Measurements from ENCODE around the gene INTS3. TPM values are rescaled to one million over a fixed set of nuclear protein-coding genes. Genes with fewer than 3 reads are reported as not detected.

The INTS3 gene
- total and polyA plus RNA-seq, 10 of the 15 experiments (the other 5 are each of a cell fraction or from before 2014, with no cell fraction given) = 12.6 to 87.4 (median 30.8) TPM

GRCh38 chr1:153763365-153764225 lies 35.7 kb downstream of the INTS3 start:
- ATAC-seq = no peak
- RAD21 ChIA-PET (ENCODE audit: unreplicated experiment) = no interaction called here
- Histone ChIP-seq H3K79me2 (ENCODE audit: control insufficient read depth, insufficient read depth, low read length) (no peaks in the 10 kb centered on the region), H3K9ac (ENCODE audit: control insufficient read depth, insufficient read depth, low read length) (no peak overlapping the region), H3K27me3 (replicated peaks in 1 of 2; ENCODE audit: control insufficient read depth in 2 of 2, insufficient read depth in 2 of 2, low read length in 1 of 2) (no peaks in the 10 kb centered on the region), H3K36me3 (ENCODE audit: control insufficient read depth in 2 of 2, insufficient read depth in 2 of 2, low read length in 1 of 2) (peaks cover 30 to 64% of the 10 kb centered on the region in 2 experiments), H3K9me3 (replicated peaks; ENCODE audit: control insufficient read depth, insufficient read depth, low read length) (no peaks in the 10 kb centered on the region), H2AFZ (ENCODE audit: control insufficient read depth, low read depth, low read length) (no peak overlapping the region), H3K4me1 (ENCODE audit: control insufficient read depth, insufficient read depth, low read length) (no peaks in the 10 kb centered on the region), H4K20me1 (ENCODE audit: control insufficient read depth, insufficient read depth) (no peaks in the 10 kb centered on the region), H3K4me2 (ENCODE audit: control insufficient read depth, insufficient read depth) (no peak overlapping the region), H3K27ac (ENCODE audit: control insufficient read depth, insufficient read depth) (no peak overlapping the region), H3K4me3 (no peak overlapping the region)
- no TSS peak for BruUV-seq (replicated peaks)
- POLR2A ChIA-PET = no interaction called here
- intact Hi-C loops (cut with micrococcal nuclease; ENCODE audit: unreplicated experiment) = no loop called here
- CTCF ChIA-PET = interaction anchor here (0.6 to 1.5 kb wide), 3 partner anchors 43 to 253 kb away, joined by 3 to 7 read pairs (median 4); no protein-coding TSS in a partner anchor
- FAIRE-seq = no peak
- WGBS (ENCODE audit: insufficient coverage, insufficient replicate concordance, low lambda C conversion rate, missing lambda C conversion rate) = 94% methylated on average over 7 of the region's 7 CpGs
- no peak for DNase-seq (ENCODE audit: low read depth, low spot score)
- SMC1A ChIA-PET (ENCODE audit: uncharacterized antibody, unreplicated experiment) = interaction anchor here (1.2 to 1.3 kb wide), 2 partner anchors 12 to 44 kb away, joined by 3 to 5 read pairs; partner anchors contain the start of gene SLC27A3
- in situ Hi-C loops (cut with MboI) = no loop called here
- TF ChIP-seq IKZF2 (IDR thresholded peaks at IDR 0.05) = no peak
- no peak for TF ChIP-seq CUX1 (IDR thresholded peaks at IDR 0.05; ENCODE audit: insufficient replicate concordance, low read depth, low read length)
- TF ChIP-seq TARDBP (IDR thresholded peaks at IDR 0.05; ENCODE audit: borderline replicate concordance) = no peak
- TF ChIP-seq SIX5 (IDR thresholded peaks at IDR 0.05; ENCODE audit: low read depth, low read length, severe bottlenecking) = no peak
- no peak for TF ChIP-seq CHD1 (IDR thresholded peaks at IDR 0.05; ENCODE audit: low read depth, low read length)
- TF ChIP-seq HDAC6 (IDR thresholded peaks at IDR 0.05; ENCODE audit: unreplicated experiment) = no peak
- no peak for TF ChIP-seq LARP7 (IDR thresholded peaks at IDR 0.05)
- TF ChIP-seq CHD4 (IDR thresholded peaks at IDR 0.05) = no peak
- no peak for TF ChIP-seq RCOR1 (conservative IDR thresholded peaks at IDR 0.05; ENCODE audit: low read depth, low read length)
- no peak for TF ChIP-seq NFXL1 (IDR thresholded peaks at IDR 0.05; ENCODE audit: borderline replicate concordance)
- TF ChIP-seq NBN (IDR thresholded peaks at IDR 0.05) = no peak
- TF ChIP-seq SUZ12 (IDR thresholded peaks at IDR 0.05; ENCODE audit: unreplicated experiment) = no peak
- no peak for TF ChIP-seq CEBPB (IDR thresholded peaks at IDR 0.05; ENCODE audit: borderline replicate concordance in 1 of 2, low read depth in 2 of 2, low read length in 2 of 2)
- TF ChIP-seq TCF3 (IDR thresholded peaks at IDR 0.05; ENCODE audit: borderline replicate concordance, insufficient read depth, low read depth, low read length) = no peak
- no peak for TF ChIP-seq DPF2 (IDR thresholded peaks at IDR 0.05)
- TF ChIP-seq ZBTB40 (IDR thresholded peaks at IDR 0.05; ENCODE audit: borderline replicate concordance) = no peak

Data from GM12878 (cell line).